GM23338 (cell line): ENCODE results near the gene SREBF2.

Experiments used
- CREB1 ChIP-seq: fragments of 250-450 bp; sonication (Bioruptor Pico); IDR thresholded peaks from 2 replicates; pipeline ENCODE4 v1.5.0; 2020; ENCODE audit warnings: low read depth, mild to moderate bottlenecking, moderate library complexity
- CTCF ChIP-seq, 2 experiments: fragments of 200-600 bp in 1 of 2; sonication (generic) in 1 of 2; conservative IDR thresholded peaks; 2 replicates each; pipeline versions ENCODE4 v1.5.1 to v1.6.1; 2016 to 2017; ENCODE audit warnings: antibody characterized with exemption in 2 of 2, low read depth in 2 of 2, mild to moderate bottlenecking in 2 of 2, moderate library complexity in 1 of 2
- ETS1 ChIP-seq: IDR thresholded peaks from 2 replicates; pipeline ENCODE4 v1.6.1; 2016; ENCODE audit warnings: antibody characterized with exemption
- EZH2 ChIP-seq: fragments of 200-600 bp; sonication (generic); IDR thresholded peaks from one replicate; pipeline ENCODE4 v1.8.0; 2017; ENCODE audit warnings: antibody characterized with exemption, mild to moderate bottlenecking, low read depth; ENCODE audit not compliant: unreplicated experiment
- EZH2phosphoT487 ChIP-seq: fragments of 200-600 bp; sonication (generic); IDR thresholded peaks from one replicate; pipeline ENCODE4 v1.8.1; 2018; ENCODE audit warnings: antibody characterized with exemption; ENCODE audit not compliant: unreplicated experiment
- JUNB ChIP-seq: IDR thresholded peaks from one replicate; pipeline ENCODE4 v1.6.1; 2016; ENCODE audit warnings: antibody characterized with exemption; ENCODE audit not compliant: unreplicated experiment
- POLR2AphosphoS5 ChIP-seq: IDR thresholded peaks from 2 replicates; pipeline ENCODE4 v1.6.1; 2016; ENCODE audit warnings: antibody characterized with exemption, low read depth
- STAT1 ChIP-seq: IDR thresholded peaks from one replicate; pipeline ENCODE4 v1.6.1; 2016; ENCODE audit warnings: antibody characterized with exemption; ENCODE audit not compliant: unreplicated experiment
- ZNF114 ChIP-seq: fragments of 250-450 bp; sonication (Bioruptor Pico); IDR thresholded peaks from 2 replicates; pipeline ENCODE4 v1.5.0; 2020; ENCODE audit warnings: mild to moderate bottlenecking, moderate library complexity
- ZNF331 ChIP-seq: fragments of 250-450 bp; sonication (Bioruptor Pico); IDR thresholded peaks from 2 replicates; pipeline ENCODE4 v1.5.0; 2020; ENCODE audit warnings: low read depth, mild to moderate bottlenecking, moderate library complexity
- TF ChIP-seq, protein P1 (sequence below): IDR thresholded peaks from one replicate; pipeline ENCODE4 v1.6.1; 2018; ENCODE audit warnings: antibody characterized with exemption; ENCODE audit not compliant: unreplicated experiment
- TF ChIP-seq, protein P2 (sequence below): fragments of 250-450 bp; sonication (Bioruptor Pico); IDR thresholded peaks from 2 replicates; pipeline ENCODE4 v1.5.0; 2020; ENCODE audit warnings: mild to moderate bottlenecking, moderate library complexity

DNA sequence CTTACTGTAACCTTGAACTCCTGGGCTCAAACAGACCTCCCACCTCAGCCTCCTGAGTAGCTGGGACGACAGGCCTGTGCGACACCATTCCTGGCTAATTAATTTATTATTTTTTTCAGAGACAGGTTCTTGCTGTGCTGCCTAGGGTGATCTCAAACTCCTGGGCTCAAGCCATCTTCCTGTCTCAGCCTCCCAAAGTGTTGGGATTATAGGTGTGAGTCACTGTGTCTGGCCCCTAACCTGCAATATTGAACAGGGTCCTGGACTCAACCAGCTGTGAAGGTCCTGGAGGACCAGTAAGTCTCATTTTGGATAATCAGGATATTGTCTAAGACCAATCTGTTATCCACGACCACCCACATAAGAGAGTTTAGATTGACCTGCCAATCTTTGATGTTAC lies 17.2 kb upstream of the SREBF2 start:
- TF ChIP-seq EZH2 (no peak), POLR2AphosphoS5 (no peak), JUNB (no peak), CTCF (conservative IDR thresholded peaks at IDR 0.05; ENCODE audit: low read depth in 2 of 2) (no peak), EZH2phosphoT487 (no peak), CREB1 (no peak), STAT1 (no peak), ZNF331 (CRISPR knock-in tag) (no peak), ETS1 (no peak), ZNF114 (CRISPR knock-in tag) (no peak)
- TF ChIP-seq, protein P1, sequence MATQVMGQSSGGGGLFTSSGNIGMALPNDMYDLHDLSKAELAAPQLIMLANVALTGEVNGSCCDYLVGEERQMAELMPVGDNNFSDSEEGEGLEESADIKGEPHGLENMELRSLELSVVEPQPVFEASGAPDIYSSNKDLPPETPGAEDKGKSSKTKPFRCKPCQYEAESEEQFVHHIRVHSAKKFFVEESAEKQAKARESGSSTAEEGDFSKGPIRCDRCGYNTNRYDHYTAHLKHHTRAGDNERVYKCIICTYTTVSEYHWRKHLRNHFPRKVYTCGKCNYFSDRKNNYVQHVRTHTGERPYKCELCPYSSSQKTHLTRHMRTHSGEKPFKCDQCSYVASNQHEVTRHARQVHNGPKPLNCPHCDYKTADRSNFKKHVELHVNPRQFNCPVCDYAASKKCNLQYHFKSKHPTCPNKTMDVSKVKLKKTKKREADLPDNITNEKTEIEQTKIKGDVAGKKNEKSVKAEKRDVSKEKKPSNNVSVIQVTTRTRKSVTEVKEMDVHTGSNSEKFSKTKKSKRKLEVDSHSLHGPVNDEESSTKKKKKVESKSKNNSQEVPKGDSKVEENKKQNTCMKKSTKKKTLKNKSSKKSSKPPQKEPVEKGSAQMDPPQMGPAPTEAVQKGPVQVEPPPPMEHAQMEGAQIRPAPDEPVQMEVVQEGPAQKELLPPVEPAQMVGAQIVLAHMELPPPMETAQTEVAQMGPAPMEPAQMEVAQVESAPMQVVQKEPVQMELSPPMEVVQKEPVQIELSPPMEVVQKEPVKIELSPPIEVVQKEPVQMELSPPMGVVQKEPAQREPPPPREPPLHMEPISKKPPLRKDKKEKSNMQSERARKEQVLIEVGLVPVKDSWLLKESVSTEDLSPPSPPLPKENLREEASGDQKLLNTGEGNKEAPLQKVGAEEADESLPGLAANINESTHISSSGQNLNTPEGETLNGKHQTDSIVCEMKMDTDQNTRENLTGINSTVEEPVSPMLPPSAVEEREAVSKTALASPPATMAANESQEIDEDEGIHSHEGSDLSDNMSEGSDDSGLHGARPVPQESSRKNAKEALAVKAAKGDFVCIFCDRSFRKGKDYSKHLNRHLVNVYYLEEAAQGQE = no peak
- TF ChIP-seq, protein P2, sequence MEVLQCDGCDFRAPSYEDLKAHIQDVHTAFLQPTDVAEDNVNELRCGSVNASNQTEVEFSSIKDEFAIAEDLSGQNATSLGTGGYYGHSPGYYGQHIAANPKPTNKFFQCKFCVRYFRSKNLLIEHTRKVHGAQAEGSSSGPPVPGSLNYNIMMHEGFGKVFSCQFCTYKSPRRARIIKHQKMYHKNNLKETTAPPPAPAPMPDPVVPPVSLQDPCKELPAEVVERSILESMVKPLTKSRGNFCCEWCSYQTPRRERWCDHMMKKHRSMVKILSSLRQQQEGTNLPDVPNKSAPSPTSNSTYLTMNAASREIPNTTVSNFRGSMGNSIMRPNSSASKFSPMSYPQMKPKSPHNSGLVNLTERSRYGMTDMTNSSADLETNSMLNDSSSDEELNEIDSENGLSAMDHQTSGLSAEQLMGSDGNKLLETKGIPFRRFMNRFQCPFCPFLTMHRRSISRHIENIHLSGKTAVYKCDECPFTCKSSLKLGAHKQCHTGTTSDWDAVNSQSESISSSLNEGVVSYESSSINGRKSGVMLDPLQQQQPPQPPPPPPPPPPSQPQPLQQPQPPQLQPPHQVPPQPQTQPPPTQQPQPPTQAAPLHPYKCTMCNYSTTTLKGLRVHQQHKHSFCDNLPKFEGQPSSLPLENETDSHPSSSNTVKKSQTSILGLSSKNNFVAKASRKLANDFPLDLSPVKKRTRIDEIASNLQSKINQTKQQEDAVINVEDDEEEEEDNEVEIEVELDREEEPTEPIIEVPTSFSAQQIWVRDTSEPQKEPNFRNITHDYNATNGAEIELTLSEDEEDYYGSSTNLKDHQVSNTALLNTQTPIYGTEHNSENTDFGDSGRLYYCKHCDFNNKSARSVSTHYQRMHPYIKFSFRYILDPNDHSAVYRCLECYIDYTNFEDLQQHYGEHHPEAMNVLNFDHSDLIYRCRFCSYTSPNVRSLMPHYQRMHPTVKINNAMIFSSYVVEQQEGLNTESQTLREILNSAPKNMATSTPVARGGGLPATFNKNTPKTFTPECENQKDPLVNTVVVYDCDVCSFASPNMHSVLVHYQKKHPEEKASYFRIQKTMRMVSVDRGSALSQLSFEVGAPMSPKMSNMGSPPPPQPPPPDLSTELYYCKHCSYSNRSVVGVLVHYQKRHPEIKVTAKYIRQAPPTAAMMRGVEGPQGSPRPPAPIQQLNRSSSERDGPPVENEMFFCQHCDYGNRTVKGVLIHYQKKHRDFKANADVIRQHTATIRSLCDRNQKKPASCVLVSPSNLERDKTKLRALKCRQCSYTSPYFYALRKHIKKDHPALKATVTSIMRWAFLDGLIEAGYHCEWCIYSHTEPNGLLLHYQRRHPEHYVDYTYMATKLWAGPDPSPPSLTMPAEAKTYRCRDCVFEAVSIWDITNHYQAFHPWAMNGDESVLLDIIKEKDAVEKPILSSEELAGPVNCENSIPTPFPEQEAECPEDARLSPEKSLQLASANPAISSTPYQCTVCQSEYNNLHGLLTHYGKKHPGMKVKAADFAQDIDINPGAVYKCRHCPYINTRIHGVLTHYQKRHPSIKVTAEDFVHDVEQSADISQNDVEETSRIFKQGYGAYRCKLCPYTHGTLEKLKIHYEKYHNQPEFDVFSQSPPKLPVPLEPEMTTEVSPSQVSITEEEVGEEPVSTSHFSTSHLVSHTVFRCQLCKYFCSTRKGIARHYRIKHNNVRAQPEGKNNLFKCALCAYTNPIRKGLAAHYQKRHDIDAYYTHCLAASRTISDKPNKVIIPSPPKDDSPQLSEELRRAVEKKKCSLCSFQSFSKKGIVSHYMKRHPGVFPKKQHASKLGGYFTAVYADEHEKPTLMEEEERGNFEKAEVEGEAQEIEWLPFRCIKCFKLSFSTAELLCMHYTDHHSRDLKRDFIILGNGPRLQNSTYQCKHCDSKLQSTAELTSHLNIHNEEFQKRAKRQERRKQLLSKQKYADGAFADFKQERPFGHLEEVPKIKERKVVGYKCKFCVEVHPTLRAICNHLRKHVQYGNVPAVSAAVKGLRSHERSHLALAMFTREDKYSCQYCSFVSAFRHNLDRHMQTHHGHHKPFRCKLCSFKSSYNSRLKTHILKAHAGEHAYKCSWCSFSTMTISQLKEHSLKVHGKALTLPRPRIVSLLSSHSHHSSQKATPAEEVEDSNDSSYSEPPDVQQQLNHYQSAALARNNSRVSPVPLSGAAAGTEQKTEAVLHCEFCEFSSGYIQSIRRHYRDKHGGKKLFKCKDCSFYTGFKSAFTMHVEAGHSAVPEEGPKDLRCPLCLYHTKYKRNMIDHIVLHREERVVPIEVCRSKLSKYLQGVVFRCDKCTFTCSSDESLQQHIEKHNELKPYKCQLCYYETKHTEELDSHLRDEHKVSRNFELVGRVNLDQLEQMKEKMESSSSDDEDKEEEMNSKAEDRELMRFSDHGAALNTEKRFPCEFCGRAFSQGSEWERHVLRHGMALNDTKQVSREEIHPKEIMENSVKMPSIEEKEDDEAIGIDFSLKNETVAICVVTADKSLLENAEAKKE = no peak
